CD8-positive, alpha-beta memory T cell (primary cell): ENCODE data around the gene DNM3. TPM values are rescaled to one million over a fixed set of nuclear protein-coding genes. Genes with fewer than 3 reads are reported as not detected.
"Not testable (repeated sequence)": the region's sequence is repeated elsewhere in the genome, so short reads cannot be mapped to it uniquely, and the experiment has no call there.

Experiments used
- CTCF ChIA-PET: fragments of 350-600 bp; sonication (Branson Sonifier 250); formaldehyde crosslinking; loops from one replicate; lab custom pipeline; 2021; ENCODE audit warnings: antibody characterized with exemption; lab: Charles Lee
- POLR2A ChIA-PET: fragments of 350-600 bp; sonication (Branson Sonifier 250); formaldehyde crosslinking; loops from one replicate; lab custom pipeline; 2021; ENCODE audit warnings: antibody characterized with exemption; lab: Charles Lee
- DNase-seq, 5 donors: peaks; one replicate each; pipeline versions ENCODE4 v3.0.0 to v3.0.0-alpha.2; 2020 to 2022; ENCODE audit warnings: mixed read lengths in 1 of 5
- H3K27ac ChIP-seq: one replicate; pipeline ENCODE4 v1.7.0; 2013; ENCODE audit warnings: low read depth, mild to moderate bottlenecking, low read length, moderate library complexity
- H3K27me3 ChIP-seq: 2 replicates; pipeline ENCODE4 v1.7.0; 2013; ENCODE audit warnings: low read length, mild to moderate bottlenecking; ENCODE audit not compliant: insufficient read depth, poor library complexity, severe bottlenecking
- H3K36me3 ChIP-seq: 2 replicates; pipeline ENCODE4 v1.7.0; 2013; ENCODE audit warnings: mild to moderate bottlenecking, low read length, moderate library complexity; ENCODE audit not compliant: insufficient read depth
- H3K4me1 ChIP-seq: 2 replicates; pipeline ENCODE4 v1.7.0; 2013; ENCODE audit warnings: mild to moderate bottlenecking, low read length, moderate library complexity; ENCODE audit not compliant: insufficient read depth
- H3K4me3 ChIP-seq: 2 replicates; pipeline ENCODE4 v1.7.0; 2013; ENCODE audit warnings: mild to moderate bottlenecking, low read length
- H3K9me3 ChIP-seq: 2 replicates; pipeline ENCODE4 v1.7.0; 2013; ENCODE audit warnings: mild to moderate bottlenecking, low read length
- H3K27ac Mint-ChIP-seq, 8 donors: one replicate each; pipeline ENCODE4 v1.8.0; 2020 to 2021; ENCODE audit warnings: mixed read lengths in 8 of 8, mild to moderate bottlenecking in 6 of 8, inconsistent platforms in 3 of 8, moderate library complexity in 3 of 8
- H3K27me3 Mint-ChIP-seq, 2 donors: one replicate each; pipeline ENCODE4 v1.8.0; 2020 to 2021; ENCODE audit warnings: mixed read lengths in 2 of 2, mild to moderate bottlenecking in 1 of 2, moderate library complexity in 1 of 2
- H3K36me3 Mint-ChIP-seq, 3 donors: one replicate each; pipeline ENCODE4 v1.8.0; 2020 to 2021; ENCODE audit warnings: mixed read lengths in 3 of 3, inconsistent platforms in 1 of 3, mild to moderate bottlenecking in 1 of 3
- H3K4me1 Mint-ChIP-seq, 3 donors: one replicate each; pipeline ENCODE4 v1.8.0; 2020 to 2021; ENCODE audit warnings: mixed read lengths in 3 of 3, inconsistent platforms in 1 of 3, mild to moderate bottlenecking in 1 of 3
- H3K4me3 Mint-ChIP-seq, 7 donors: one replicate each; pipeline ENCODE4 v1.8.0; 2020 to 2021; ENCODE audit warnings: mixed read lengths in 7 of 7, mild to moderate bottlenecking in 6 of 7, moderate library complexity in 4 of 7, inconsistent platforms in 2 of 7
- H3K9me3 Mint-ChIP-seq, 5 donors: one replicate each; pipeline ENCODE4 v1.8.0; 2020 to 2022; ENCODE audit warnings: mixed read lengths in 5 of 5, mild to moderate bottlenecking in 3 of 5, moderate library complexity in 2 of 5, inconsistent platforms in 1 of 5
- polyA plus RNA-seq: library from polyadenylated mRNA; unstranded; fragments of 300-500 nt; fragmentation: Illumina TruSeq; gene quantifications from one replicate; pipeline ENCODE4 v1.2.3, GENCODE V29; 2021
- total RNA-seq, 2 experiments: library from RNA; stranded (reverse); gene quantifications; one replicate each; pipeline ENCODE4 v1.2.3, GENCODE V29; 2021

Gene DNM3
- total and polyA plus RNA-seq, 3 experiments from 2014 or later = 0.29 to 0.64 (median 0.59) TPM

DNA sequence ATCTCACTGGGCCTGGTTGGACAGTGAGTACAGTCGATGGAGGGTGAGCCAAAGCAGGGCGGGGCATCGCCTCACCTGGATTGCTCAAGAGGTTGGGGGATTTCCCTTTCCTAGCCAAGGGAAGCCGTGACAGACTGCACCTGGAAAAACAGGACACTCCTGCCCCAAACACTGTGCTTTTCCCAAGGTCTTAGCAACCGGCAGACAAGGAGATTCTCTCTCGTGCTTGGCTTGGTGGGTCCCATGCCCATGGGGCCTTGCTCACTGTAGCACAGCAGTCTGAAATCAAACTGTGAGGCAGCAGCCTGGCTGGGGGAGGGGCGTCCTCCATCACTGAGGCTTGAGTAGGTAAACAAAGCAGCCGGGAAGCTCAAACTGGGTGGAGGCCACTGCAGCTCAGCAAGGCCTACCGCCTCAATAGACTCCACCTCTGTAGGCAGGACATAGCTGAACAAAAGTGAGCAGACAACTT, 590.5 kb downstream of the DNM3 start:
- POLR2A ChIA-PET = no interaction called here
- peak overlapping the region in 3 of 8 donors; percentile 29 to 64 (median 53) for H3K27ac Mint-ChIP-seq

GRCh38 chr1:172437183-172437582, 595.9 kb downstream of the DNM3 start:
- POLR2A ChIA-PET, H3K27ac ChIP-seq, H3K4me3 Mint-ChIP-seq, DNase-seq, H3K36me3 ChIP-seq, H3K9me3 ChIP-seq, H3K27me3 ChIP-seq, H3K27ac Mint-ChIP-seq, H3K9me3 Mint-ChIP-seq, H3K27me3 Mint-ChIP-seq, H3K4me3 ChIP-seq: not testable (repeated sequence)
- CTCF ChIA-PET = interaction anchor here (1.4 kb wide), 1 partner anchor 43 kb away, joined by 3 read pairs; no protein-coding TSS in a partner anchor
- peaks cover 12 to 21% (median 20%) of the 10 kb centered on the region in 3 donors for H3K36me3 Mint-ChIP-seq
- peaks cover 17% of the 10 kb centered on the region for H3K4me1 ChIP-seq
- peaks cover 33 to 44% (median 43%) of the 10 kb centered on the region in 3 donors for H3K4me1 Mint-ChIP-seq

More for the DNA sequence above, 590.5 kb downstream of the DNM3 start:
- Histone ChIP-seq H3K27ac (no peak overlapping the region), H3K27me3 (no peaks in the 10 kb centered on the region), H3K4me1 (peaks cover 60% of the 10 kb centered on the region), H3K4me3 (peak overlapping the region; percentile 35), H3K36me3 (no peaks in the 10 kb centered on the region), H3K9me3 (no peaks in the 10 kb centered on the region)
- Mint-ChIP-seq H3K4me1 (peaks cover 19 to 44% (median 38%) of the 10 kb centered on the region in 3 donors), H3K4me3 (no peak overlapping the region), H3K9me3 (no peaks in the 10 kb centered on the region), H3K36me3 (peaks cover 0 to 20% (median 2%) of the 10 kb centered on the region in 3 donors), H3K27me3 (no peaks in the 10 kb centered on the region)
- CTCF ChIA-PET = interaction anchor here (1.0 to 5.3 kb wide), 3 partner anchors 10 to 631 kb away, joined by 3 to 55 read pairs (median 10); partner anchors contain the start of gene PIGC
- peak in 2 of 5 donors; percentile 34 to 45 for DNase-seq

- Mint-ChIP-seq H3K36me3 (peaks cover 0 to 26% (median 16%) of the 10 kb centered on the region in 3 donors), H3K9me3 (no peaks in the 10 kb centered on the region), H3K27me3 (peaks cover 0 to 2% of the 10 kb centered on the region in 2 donors), H3K4me3 (peak overlapping the region; percentile 37 to 97 (median 65)), H3K27ac (peak overlapping the region in 6 of 8 donors; percentile 30 to 93 (median 46)), H3K4me1 (peaks cover 42 to 50% (median 46%) of the 10 kb centered on the region in 3 donors)
- POLR2A ChIA-PET = no interaction called here
- peak overlapping the region; percentile 75 for H3K4me3 ChIP-seq
- H3K27me3 ChIP-seq = no peaks in the 10 kb centered on the region
- no peak for DNase-seq
- H3K4me1 ChIP-seq = peaks cover 26% of the 10 kb centered on the region
- H3K36me3 ChIP-seq = peaks cover 5% of the 10 kb centered on the region
- no peak overlapping the region for H3K27ac ChIP-seq
- CTCF ChIA-PET = interaction anchor here (5.9 kb wide), 1 partner anchor 13 kb away, joined by 55 read pairs; no protein-coding TSS in a partner anchor
- no peaks in the 10 kb centered on the region for H3K9me3 ChIP-seq
Measured at GRCh38 chr1:172442404-172442803, 601.1 kb downstream of the DNM3 start.

DNA sequence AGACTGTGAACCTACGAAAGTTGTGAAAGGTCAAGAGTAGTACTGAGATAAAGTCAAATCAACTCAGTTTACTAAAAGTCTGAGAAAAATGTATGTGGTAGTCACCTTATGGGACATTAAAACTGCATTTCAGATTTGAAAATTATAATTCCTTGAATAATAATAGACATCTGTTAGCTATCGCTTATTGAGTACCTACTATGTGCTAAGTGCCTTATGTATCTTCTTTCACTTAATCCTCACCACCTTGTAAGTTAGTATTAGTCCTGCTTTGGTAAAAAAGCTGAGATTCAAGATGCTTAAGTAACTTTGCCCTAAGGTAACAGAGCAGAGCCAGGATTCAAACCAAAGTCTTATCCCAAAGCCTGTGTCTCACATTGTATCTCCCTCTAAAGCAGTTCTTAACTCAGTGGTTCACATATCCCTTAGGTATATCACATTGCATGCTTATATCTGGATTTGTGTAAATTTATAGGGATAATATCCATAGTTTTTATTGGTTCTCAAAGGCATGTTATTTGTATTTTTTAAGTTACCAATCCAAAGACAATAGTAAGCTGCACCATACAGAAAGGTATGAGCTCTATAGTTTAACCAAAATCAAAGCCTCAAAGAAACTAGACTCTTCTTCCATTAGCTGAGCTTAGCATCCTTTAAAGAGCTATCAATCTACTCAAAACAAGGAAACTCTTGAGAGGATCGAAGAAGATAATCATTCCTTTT, 601.7 kb downstream of the DNM3 start:
- DNase-seq = no peak
- Histone ChIP-seq H3K36me3 (peaks cover 5% of the 10 kb centered on the region), H3K4me3 (peak overlapping the region; percentile 75), H3K9me3 (no peaks in the 10 kb centered on the region), H3K4me1 (peaks cover 26% of the 10 kb centered on the region), H3K27ac (peak overlapping the region; percentile 81), H3K27me3 (no peaks in the 10 kb centered on the region)
- peaks cover 42 to 50% (median 46%) of the 10 kb centered on the region in 3 donors for H3K4me1 Mint-ChIP-seq
- ChIA-PET POLR2A (interaction anchor here (1.1 to 1.2 kb wide), 3 partner anchors 16 to 89 kb away, joined by 3 read pairs; no protein-coding TSS in a partner anchor), CTCF (interaction anchor here (0.7 to 5.9 kb wide), 16 partner anchors 9 to 699 kb away, joined by 3 to 55 read pairs (median 3); no protein-coding TSS in a partner anchor)
- no peaks in the 10 kb centered on the region for H3K9me3 Mint-ChIP-seq
- H3K36me3 Mint-ChIP-seq = peaks cover 0 to 26% (median 16%) of the 10 kb centered on the region in 3 donors
- peaks cover 0 to 2% of the 10 kb centered on the region in 2 donors for H3K27me3 Mint-ChIP-seq
- H3K4me3 Mint-ChIP-seq = peak overlapping the region; percentile 92 to 97 (median 94)
- peak overlapping the region; percentile 82 to 97 (median 93) for H3K27ac Mint-ChIP-seq

GRCh38 chr1:172443666-172444453, 602.6 kb downstream of the DNM3 start, which contains the start of gene PIGC:
Gene PIGC, minus strand, starts transcription at chr1:172444069. Its CDS starts 1,447 bp downstream, at chr1:172442622.
- peak within 1 kb of the TSS; percentile 92 to 97 (median 94) for H3K4me3 Mint-ChIP-seq
- H3K4me1 Mint-ChIP-seq = peaks cover 42 to 50% (median 46%) of the 10 kb centered on the region in 3 donors
- H3K27me3 ChIP-seq = no peaks in the 10 kb centered on the region
- peak within 1 kb of the TSS; percentile 81 for H3K27ac ChIP-seq
- peaks cover 26% of the 10 kb centered on the region for H3K4me1 ChIP-seq
- H3K27ac Mint-ChIP-seq = peak within 1 kb of the TSS; percentile 82 to 97 (median 93)
- peaks cover 5% of the 10 kb centered on the region for H3K36me3 ChIP-seq
- H3K27me3 Mint-ChIP-seq = peaks cover 0 to 2% of the 10 kb centered on the region in 2 donors
- DNase-seq = peak; percentile 83 to 93 (median 87)
- H3K9me3 ChIP-seq = no peaks in the 10 kb centered on the region
- H3K9me3 Mint-ChIP-seq = no peaks in the 10 kb centered on the region
- peak within 1 kb of the TSS; percentile 75 for H3K4me3 ChIP-seq
- POLR2A ChIA-PET = interaction anchor here (1.0 to 1.2 kb wide), 5 partner anchors 15 to 89 kb away, joined by 3 to 4 read pairs (median 3); no protein-coding TSS in a partner anchor
- CTCF ChIA-PET = interaction anchor here (0.9 to 5.9 kb wide), 16 partner anchors 10 to 700 kb away, joined by 3 to 55 read pairs (median 3); no protein-coding TSS in a partner anchor
- H3K36me3 Mint-ChIP-seq = peaks cover 0 to 26% (median 16%) of the 10 kb centered on the region in 3 donors

GRCh38 chr1:172446547-172446946, 605.2 kb downstream of the DNM3 start:
- Mint-ChIP-seq H3K4me3 (peak overlapping the region in 1 of 7 donors; percentile 36), H3K4me1 (peaks cover 32 to 51% (median 49%) of the 10 kb centered on the region in 3 donors), H3K9me3 (no peaks in the 10 kb centered on the region), H3K27ac (no peak overlapping the region), H3K36me3 (peaks cover 0 to 13% (median 9%) of the 10 kb centered on the region in 3 donors), H3K27me3 (peaks cover 0 to 2% of the 10 kb centered on the region in 2 donors)
- POLR2A ChIA-PET = no interaction called here
- H3K9me3 ChIP-seq = no peaks in the 10 kb centered on the region
- H3K4me1 ChIP-seq = peaks cover 42% of the 10 kb centered on the region
- CTCF ChIA-PET = interaction anchor here (1.0 kb wide), 1 partner anchor 17 kb away, joined by 3 read pairs; no protein-coding TSS in a partner anchor
- no peak overlapping the region for H3K4me3 ChIP-seq
- peaks cover 5% of the 10 kb centered on the region for H3K36me3 ChIP-seq
- no peaks in the 10 kb centered on the region for H3K27me3 ChIP-seq
- no peak for DNase-seq
- no peak overlapping the region for H3K27ac ChIP-seq

- Histone ChIP-seq H3K27me3 (no peaks in the 10 kb centered on the region), H3K4me1 (peaks cover 31% of the 10 kb centered on the region), H3K4me3 (no peak overlapping the region), H3K27ac (no peak overlapping the region), H3K9me3 (no peaks in the 10 kb centered on the region), H3K36me3 (no peaks in the 10 kb centered on the region)
- Mint-ChIP-seq H3K27me3 (peaks cover 0 to 2% of the 10 kb centered on the region in 2 donors), H3K9me3 (no peaks in the 10 kb centered on the region), H3K36me3 (peaks cover 0 to 4% (median 0%) of the 10 kb centered on the region in 3 donors), H3K4me1 (peaks cover 21 to 40% (median 38%) of the 10 kb centered on the region in 3 donors), H3K27ac (no peak overlapping the region), H3K4me3 (no peak overlapping the region)
- POLR2A ChIA-PET = no interaction called here
- CTCF ChIA-PET = no interaction called here
- DNase-seq = no peak
Measured at GRCh38 chr1:172447641-172448040, 606.3 kb downstream of the DNM3 start.
